ENCODE measurements around the gene ALOX15. TPM values are rescaled to one million over a fixed set of nuclear protein-coding genes. Genes with fewer than 3 reads are reported as not detected.

ALOX15 gene
- total and polyA plus RNA-seq, 2 donors (not counting 1 experiment from before 2014, with no cell fraction given), result not detected

GRCh38 chr17:4610656-4611055 lies 30.8 kb downstream of the ALOX15 start:
- no peak overlapping the region for H3K9ac ChIP-seq (ENCODE audit: insufficient read depth, low read length)
- no peak overlapping the region for H3K4me2 ChIP-seq (ENCODE audit: extremely low read depth, insufficient read depth, low read length)
- H4K20me1 ChIP-seq (ENCODE audit: control insufficient read depth, extremely low read depth, insufficient read depth, low read length), result no peaks in the 10 kb centered on the region
- peaks cover 2% of the 10 kb centered on the region for H3K4me1 ChIP-seq (ENCODE audit: control insufficient read depth, extremely low read depth, insufficient read depth, low read length)
- no peaks in the 10 kb centered on the region for H3K9me3 ChIP-seq (ENCODE audit: control insufficient read depth, insufficient read depth, low read depth, low read length)
- H3K27me3 ChIP-seq (ENCODE audit: control insufficient read depth, insufficient read depth, low read length), result peaks cover 6% of the 10 kb centered on the region
- H2AFZ ChIP-seq (ENCODE audit: low read length), result no peak overlapping the region
- no peak for DNase-seq (ENCODE audit: low read depth in 2 of 2)
- no peaks in the 10 kb centered on the region for H3K79me2 ChIP-seq (ENCODE audit: control insufficient read depth, insufficient read depth, low read length)
- H3K36me3 ChIP-seq (ENCODE audit: control insufficient read depth, insufficient read depth, low read length), result no peaks in the 10 kb centered on the region
- no peak overlapping the region for H3K27ac ChIP-seq (ENCODE audit: insufficient read depth, low read length)
- TF ChIP-seq CTCF (conservative IDR thresholded peaks at IDR 0.05 in 1 of 2, IDR thresholded peaks at IDR 0.05 in 1 of 2; ENCODE audit: low read depth in 1 of 2, low read length in 2 of 2), result no peak
- TF ChIP-seq EZH2 (IDR thresholded peaks at IDR 0.05; ENCODE audit: low read length, missing control alignments), result no peak
- no peak overlapping the region for H3K4me3 ChIP-seq (replicated peaks in 1 of 4; ENCODE audit: control extremely low read depth in 1 of 4, insufficient read depth in 1 of 4, low read depth in 3 of 4, low read length in 4 of 4)

GRCh38 chr17:4610162-4610561 lies 31.3 kb downstream of the ALOX15 start:
- Histone ChIP-seq H3K9ac (ENCODE audit: insufficient read depth, low read length) (no peak overlapping the region), H3K4me2 (ENCODE audit: extremely low read depth, insufficient read depth, low read length) (no peak overlapping the region), H3K27me3 (ENCODE audit: control insufficient read depth, insufficient read depth, low read length) (peaks cover 6% of the 10 kb centered on the region), H3K36me3 (ENCODE audit: control insufficient read depth, insufficient read depth, low read length) (no peaks in the 10 kb centered on the region), H3K79me2 (ENCODE audit: control insufficient read depth, insufficient read depth, low read length) (no peaks in the 10 kb centered on the region), H2AFZ (ENCODE audit: low read length) (no peak overlapping the region), H3K4me1 (ENCODE audit: control insufficient read depth, extremely low read depth, insufficient read depth, low read length) (peaks cover 3% of the 10 kb centered on the region), H3K27ac (ENCODE audit: insufficient read depth, low read length) (no peak overlapping the region), H3K9me3 (ENCODE audit: control insufficient read depth, insufficient read depth, low read depth, low read length) (no peaks in the 10 kb centered on the region), H3K4me3 (replicated peaks in 1 of 4; ENCODE audit: control extremely low read depth in 1 of 4, insufficient read depth in 1 of 4, low read depth in 3 of 4, low read length in 4 of 4) (no peak overlapping the region), H4K20me1 (ENCODE audit: control insufficient read depth, extremely low read depth, insufficient read depth, low read length) (no peaks in the 10 kb centered on the region)
- DNase-seq (ENCODE audit: low read depth in 2 of 2), result no peak
- no peak for TF ChIP-seq CTCF (conservative IDR thresholded peaks at IDR 0.05 in 1 of 2, IDR thresholded peaks at IDR 0.05 in 1 of 2; ENCODE audit: low read depth in 1 of 2, low read length in 2 of 2)
- TF ChIP-seq EZH2 (IDR thresholded peaks at IDR 0.05; ENCODE audit: low read length, missing control alignments), result no peak

- Histone ChIP-seq H4K20me1 (ENCODE audit: control insufficient read depth, extremely low read depth, insufficient read depth, low read length) (no peaks in the 10 kb centered on the region), H2AFZ (ENCODE audit: low read length) (no peak overlapping the region), H3K36me3 (ENCODE audit: control insufficient read depth, insufficient read depth, low read length) (no peaks in the 10 kb centered on the region), H3K4me2 (ENCODE audit: extremely low read depth, insufficient read depth, low read length) (no peak overlapping the region), H3K79me2 (ENCODE audit: control insufficient read depth, insufficient read depth, low read length) (no peaks in the 10 kb centered on the region), H3K9me3 (ENCODE audit: control insufficient read depth, insufficient read depth, low read depth, low read length) (no peaks in the 10 kb centered on the region), H3K4me1 (ENCODE audit: control insufficient read depth, extremely low read depth, insufficient read depth, low read length) (peaks cover 3% of the 10 kb centered on the region), H3K27me3 (ENCODE audit: control insufficient read depth, insufficient read depth, low read length) (peaks cover 6% of the 10 kb centered on the region), H3K4me3 (replicated peaks in 1 of 4; ENCODE audit: control extremely low read depth in 1 of 4, insufficient read depth in 1 of 4, low read depth in 3 of 4, low read length in 4 of 4) (no peak overlapping the region), H3K27ac (ENCODE audit: insufficient read depth, low read length) (no peak overlapping the region), H3K9ac (ENCODE audit: insufficient read depth, low read length) (no peak overlapping the region)
- TF ChIP-seq EZH2 (IDR thresholded peaks at IDR 0.05; ENCODE audit: low read length, missing control alignments) (no peak), CTCF (conservative IDR thresholded peaks at IDR 0.05 in 1 of 2, IDR thresholded peaks at IDR 0.05 in 1 of 2; ENCODE audit: low read depth in 1 of 2, low read length in 2 of 2) (no peak)
- DNase-seq (ENCODE audit: low read depth in 2 of 2), result no peak
Measured at GRCh38 chr17:4609761-4610160, 31.7 kb downstream of the ALOX15 start.
